ENCODE data around the gene COPG1. TPM values are rescaled to one million over a fixed set of nuclear protein-coding genes. Genes with fewer than 3 reads are reported as not detected.

The COPG1 gene
- total and polyA plus RNA-seq, 2 donors (not counting 3 experiments of a cell fraction or from before 2014, with no cell fraction given) = 112 to 202 TPM

DNA sequence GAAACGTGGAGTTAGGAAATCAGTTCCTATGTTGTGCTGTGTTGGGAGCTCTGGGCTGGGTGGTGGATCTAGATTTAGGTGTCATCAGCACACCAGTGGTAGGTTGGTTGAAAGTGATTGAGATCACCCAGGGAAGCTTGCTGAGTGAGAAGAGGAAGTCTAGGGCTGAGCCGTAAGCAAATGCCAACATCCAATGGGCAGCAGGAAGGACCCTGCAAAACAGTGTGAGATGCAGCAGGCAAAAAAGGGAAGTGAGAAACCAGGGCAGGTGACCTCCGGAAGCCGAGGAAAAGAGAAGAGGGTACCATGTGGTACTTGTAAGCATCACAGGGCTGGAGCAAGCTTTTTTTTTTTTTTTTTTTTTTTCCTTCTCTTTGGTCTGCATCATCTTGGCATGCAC lies 15.9 kb upstream of the COPG1 start:
- H3K4me1 ChIP-seq (ENCODE audit: control insufficient read depth, extremely low read depth, insufficient read depth, low read length) = peaks cover 12% of the 10 kb centered on the region
- no peak for FAIRE-seq
- ChIA-PET CTCF (interaction anchor here (0.7 to 1.2 kb wide), 2 partner anchors 12 to 54 kb away, joined by 3 to 8 read pairs; no protein-coding TSS in a partner anchor), POLR2A (no interaction called here)
- no peaks in the 10 kb centered on the region for H3K9me1 ChIP-seq (replicated peaks; ENCODE audit: control insufficient read depth, extremely low read depth, insufficient read depth, low read length)
- no peak overlapping the region for H3K27ac ChIP-seq (ENCODE audit: insufficient read depth, low read depth, low read length)
- no peaks in the 10 kb centered on the region for H4K20me1 ChIP-seq (replicated peaks; ENCODE audit: control insufficient read depth, extremely low read depth, insufficient read depth, low read length)
- DNase-seq (ENCODE audit: low read depth, low spot score) = no peak
- H3K79me2 ChIP-seq (ENCODE audit: control insufficient read depth, insufficient read depth, low read length) = no peaks in the 10 kb centered on the region
- BruUV-seq (replicated peaks) = no TSS peak
- intact Hi-C loops (cut with micrococcal nuclease) = no loop called here
- no peak overlapping the region for H3K4me2 ChIP-seq (ENCODE audit: insufficient read depth, low read length)
- H3K9ac ChIP-seq (replicated peaks; ENCODE audit: extremely low read depth, insufficient read depth, low read length) = no peak overlapping the region
- dilution Hi-C loops (cut with MboI; ENCODE audit: extremely low pct_ligation_motif_present, low sequenced_read_pairs) = no loop called here
- no peaks in the 10 kb centered on the region for H3K9me3 ChIP-seq (replicated peaks; ENCODE audit: control insufficient read depth, insufficient read depth, low read length)
- H2AFZ ChIP-seq (ENCODE audit: low read depth, low read length) = no peak overlapping the region
- TF ChIP-seq, protein P1, sequence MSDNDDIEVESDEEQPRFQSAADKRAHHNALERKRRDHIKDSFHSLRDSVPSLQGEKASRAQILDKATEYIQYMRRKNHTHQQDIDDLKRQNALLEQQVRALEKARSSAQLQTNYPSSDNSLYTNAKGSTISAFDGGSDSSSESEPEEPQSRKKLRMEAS (IDR thresholded peaks at IDR 0.05; ENCODE audit: insufficient read depth, insufficient read length) = no peak
- TF ChIP-seq GATA2 (IDR thresholded peaks at IDR 0.05; ENCODE audit: insufficient read depth, insufficient read length, low read depth, low read length) (no peak), FOS (IDR thresholded peaks at IDR 0.05; ENCODE audit: borderline replicate concordance, insufficient read depth, low read length) (no peak), POLR2AphosphoS5 (IDR thresholded peaks at IDR 0.05; ENCODE audit: insufficient read depth, low read depth, low read length) (no peak), JUN (IDR thresholded peaks at IDR 0.05; ENCODE audit: borderline replicate concordance, insufficient read depth, insufficient read length, low read depth) (no peak), EZH2 (IDR thresholded peaks at IDR 0.05; ENCODE audit: borderline replicate concordance, low read depth, low read length, severe bottlenecking) (no peak), MYC (IDR thresholded peaks at IDR 0.05; ENCODE audit: low read depth, low read length) (no peak), POLR2A (IDR thresholded peaks at IDR 0.05; ENCODE audit: low read depth, low read length) (no peak)
- TF ChIP-seq, protein P2, sequence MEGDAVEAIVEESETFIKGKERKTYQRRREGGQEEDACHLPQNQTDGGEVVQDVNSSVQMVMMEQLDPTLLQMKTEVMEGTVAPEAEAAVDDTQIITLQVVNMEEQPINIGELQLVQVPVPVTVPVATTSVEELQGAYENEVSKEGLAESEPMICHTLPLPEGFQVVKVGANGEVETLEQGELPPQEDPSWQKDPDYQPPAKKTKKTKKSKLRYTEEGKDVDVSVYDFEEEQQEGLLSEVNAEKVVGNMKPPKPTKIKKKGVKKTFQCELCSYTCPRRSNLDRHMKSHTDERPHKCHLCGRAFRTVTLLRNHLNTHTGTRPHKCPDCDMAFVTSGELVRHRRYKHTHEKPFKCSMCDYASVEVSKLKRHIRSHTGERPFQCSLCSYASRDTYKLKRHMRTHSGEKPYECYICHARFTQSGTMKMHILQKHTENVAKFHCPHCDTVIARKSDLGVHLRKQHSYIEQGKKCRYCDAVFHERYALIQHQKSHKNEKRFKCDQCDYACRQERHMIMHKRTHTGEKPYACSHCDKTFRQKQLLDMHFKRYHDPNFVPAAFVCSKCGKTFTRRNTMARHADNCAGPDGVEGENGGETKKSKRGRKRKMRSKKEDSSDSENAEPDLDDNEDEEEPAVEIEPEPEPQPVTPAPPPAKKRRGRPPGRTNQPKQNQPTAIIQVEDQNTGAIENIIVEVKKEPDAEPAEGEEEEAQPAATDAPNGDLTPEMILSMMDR (IDR thresholded peaks at IDR 0.05; ENCODE audit: extremely low read depth in 1 of 2, insufficient read depth in 1 of 2, low read depth in 1 of 2, low read length in 2 of 2) = no peak
- H3K4me3 ChIP-seq (replicated peaks in 1 of 3; ENCODE audit: insufficient read depth in 1 of 3, low read depth in 1 of 3, low read length in 3 of 3) = no peak overlapping the region
- no peaks in the 10 kb centered on the region for H3K27me3 ChIP-seq (ENCODE audit: control insufficient read depth in 2 of 2, insufficient read depth in 2 of 2, low read length in 2 of 2)
- H3K36me3 ChIP-seq (ENCODE audit: control insufficient read depth in 2 of 2, extremely low read depth in 1 of 2, insufficient read depth in 2 of 2, low read length in 2 of 2) = no peaks in the 10 kb centered on the region
